ENCODE data around the gene C4B. TPM values are rescaled to one million over a fixed set of nuclear protein-coding genes. Genes with fewer than 3 reads are reported as not detected.
"Not testable (repeated sequence)": the region's sequence is repeated elsewhere in the genome, so short reads cannot be mapped to it uniquely, and the experiment has no call there.

Gene C4B
- total RNA-seq, 1 donor from 2014 or later, result 2,468 TPM

GRCh38 chr6:32047855-32048766 is 33.5 kb downstream of the C4B start:
- ATAC-seq, result peak; percentile 92
- peak; percentile 82 for DNase-seq (ENCODE audit: low spot score)

- not testable (repeated sequence) for DNase-seq (ENCODE audit: low spot score); ATAC-seq
These were observed 34.6 kb downstream of the C4B start for GRCh38 chr6:32049149-32049548.

- not testable (repeated sequence) for DNase-seq (ENCODE audit: low spot score); ATAC-seq
These were observed 35.1 kb downstream of the C4B start for GRCh38 chr6:32049736-32050135.

GRCh38 chr6:32050562-32050961 is 36.0 kb downstream of the C4B start:
- ATAC-seq (no peak), DNase-seq (ENCODE audit: low spot score) (no peak)

- not testable (repeated sequence) for DNase-seq (ENCODE audit: low spot score)
These were observed 38.0 kb downstream of the C4B start for GRCh38 chr6:32052626-32053025.

GRCh38 chr6:32053314-32053713 is 38.7 kb downstream of the C4B start:
- ATAC-seq; DNase-seq (ENCODE audit: low spot score): not testable (repeated sequence)

More at GRCh38 chr6:32052626-32053025, 38.0 kb downstream of the C4B start:
- not testable (repeated sequence) for ATAC-seq

GRCh38 chr6:32055756-32056155 is 41.2 kb downstream of the C4B start:
- not testable (repeated sequence) for ATAC-seq; DNase-seq (ENCODE audit: low spot score)

GRCh38 chr6:32056254-32056653 is 41.7 kb downstream of the C4B start:
- ATAC-seq (no peak), DNase-seq (ENCODE audit: low spot score) (no peak)

- no peak for ATAC-seq
- no peak for DNase-seq (ENCODE audit: low spot score)
These were observed 43.4 kb downstream of the C4B start for GRCh38 chr6:32057966-32058365.

GRCh38 chr6:32058511-32058963 is 43.9 kb downstream of the C4B start:
- DNase-seq (ENCODE audit: low spot score) (no peak), ATAC-seq (no peak)

- no peak for ATAC-seq
- DNase-seq (ENCODE audit: low spot score), result no peak
These were observed 46.5 kb downstream of the C4B start for GRCh38 chr6:32060966-32061655.

- DNase-seq (ENCODE audit: low spot score), result no peak
- ATAC-seq, result no peak
These were observed 50.1 kb downstream of the C4B start for GRCh38 chr6:32064706-32065105.

- not testable (repeated sequence) for DNase-seq (ENCODE audit: low spot score); ATAC-seq
These were observed 52.9 kb downstream of the C4B start for GRCh38 chr6:32067521-32067920.

GRCh38 chr6:32068315-32068714 is 53.7 kb downstream of the C4B start:
- DNase-seq (ENCODE audit: low spot score); ATAC-seq: not testable (repeated sequence)

- DNase-seq (ENCODE audit: low spot score) (no peak), ATAC-seq (no peak)
These were observed 54.3 kb downstream of the C4B start for GRCh38 chr6:32068867-32069266.

GRCh38 chr6:32069460-32069859 is 54.9 kb downstream of the C4B start:
- no peak for DNase-seq (ENCODE audit: low spot score)
- ATAC-seq, result no peak

- DNase-seq (ENCODE audit: low spot score) (no peak), ATAC-seq (no peak)
These were observed 55.4 kb downstream of the C4B start for GRCh38 chr6:32069878-32070515.

- ATAC-seq (no peak), DNase-seq (ENCODE audit: low spot score) (no peak)
These were observed 56.4 kb downstream of the C4B start for GRCh38 chr6:32070814-32071543.

- ATAC-seq (no peak), DNase-seq (ENCODE audit: low spot score) (no peak)
These were observed 58.5 kb downstream of the C4B start for GRCh38 chr6:32073101-32073500.

GRCh38 chr6:32073613-32074012 is 59.0 kb downstream of the C4B start:
- no peak for DNase-seq (ENCODE audit: low spot score)
- no peak for ATAC-seq
